Astrocyte (in vitro differentiated cells and primary cell): ENCODE data around the gene KIAA1217. TPM values are rescaled to one million over a fixed set of nuclear protein-coding genes. Genes with fewer than 3 reads are reported as not detected.
A peak's percentile ranks its signal among the peaks of the same experiment; 100 is the strongest.

Experiments used
- DNase-seq: peaks from one replicate; pipeline ENCODE4 v3.0.0-alpha.2; 2010; ENCODE audit warnings: low read depth
- FAIRE-seq: peaks from 2 replicates; lab custom pipeline; 2011; peaks lifted over from hg19 to GRCh38; lab: Jason Lieb, UNC
- H2AFZ ChIP-seq: 2 replicates; pipeline ENCODE4 v1.6.0; 2012; ENCODE audit warnings: low read depth, low read length, inconsistent platforms
- H3K27ac ChIP-seq: 2 replicates; pipeline ENCODE4 v1.5.1; 2011; ENCODE audit warnings: low read depth, low read length, inconsistent platforms
- H3K27me3 ChIP-seq: 2 replicates; pipeline ENCODE4 v1.6.0; 2011; ENCODE audit warnings: low read length, inconsistent platforms; ENCODE audit not compliant: insufficient read depth
- H3K36me3 ChIP-seq: 2 replicates; pipeline ENCODE4 v1.5.1; 2011; ENCODE audit warnings: low read length, inconsistent platforms; ENCODE audit not compliant: insufficient read depth
- H3K4me1 ChIP-seq: 2 replicates; pipeline ENCODE4 v1.5.1; 2011; ENCODE audit warnings: low read length, inconsistent platforms; ENCODE audit not compliant: insufficient read depth
- H3K4me2 ChIP-seq: 2 replicates; pipeline ENCODE4 v1.6.0; 2012; ENCODE audit warnings: low read length, inconsistent platforms
- H3K4me3 ChIP-seq: 2 replicates; pipeline ENCODE4 v1.5.1; 2011; ENCODE audit warnings: low read depth, mild to moderate bottlenecking, low read length, inconsistent platforms; ENCODE audit not compliant: insufficient read depth
- H3K79me2 ChIP-seq: 2 replicates; pipeline ENCODE4 v1.6.0; 2012; ENCODE audit warnings: mild to moderate bottlenecking, low read length, inconsistent platforms; ENCODE audit not compliant: insufficient read depth
- H3K9ac ChIP-seq: 2 replicates; pipeline ENCODE4 v1.6.0; 2012; ENCODE audit warnings: mild to moderate bottlenecking, low read length, inconsistent platforms
- H3K9me3 ChIP-seq: 2 replicates; pipeline ENCODE4 v1.5.1; 2012; ENCODE audit warnings: low read depth, mild to moderate bottlenecking, low read length, inconsistent platforms; ENCODE audit not compliant: insufficient read depth
- H4K20me1 ChIP-seq: 2 replicates; pipeline ENCODE4 v1.6.0; 2012; ENCODE audit warnings: low read length, inconsistent platforms; ENCODE audit not compliant: insufficient read depth
- H3K27ac Mint-ChIP-seq: one replicate; pipeline ENCODE4 v1.8.0; 2021; ENCODE audit warnings: mild to moderate bottlenecking, mixed read lengths; ENCODE audit not compliant: unreplicated experiment
- H3K27me3 Mint-ChIP-seq: one replicate; pipeline ENCODE4 v1.8.0; 2021; ENCODE audit warnings: low read depth, mixed read lengths; ENCODE audit not compliant: unreplicated experiment
- H3K36me3 Mint-ChIP-seq: one replicate; pipeline ENCODE4 v1.8.0; 2021; ENCODE audit warnings: low read depth, mixed read lengths; ENCODE audit not compliant: unreplicated experiment
- H3K4me1 Mint-ChIP-seq: one replicate; pipeline ENCODE4 v1.8.0; 2021; ENCODE audit warnings: low read depth, mixed read lengths; ENCODE audit not compliant: unreplicated experiment
- H3K4me3 Mint-ChIP-seq: one replicate; pipeline ENCODE4 v1.8.0; 2021; ENCODE audit warnings: mild to moderate bottlenecking, moderate library complexity, mixed read lengths; ENCODE audit not compliant: unreplicated experiment
- H3K9me3 Mint-ChIP-seq: one replicate; pipeline ENCODE4 v1.8.0; 2021; ENCODE audit warnings: mild to moderate bottlenecking, mixed read lengths; ENCODE audit not compliant: unreplicated experiment
- CTCF ChIP-seq: IDR thresholded peaks from 2 replicates; pipeline ENCODE4 v1.5.1; 2011; ENCODE audit warnings: low read depth, mild to moderate bottlenecking, inconsistent platforms, low read length, moderate library complexity; ENCODE audit not compliant: insufficient read depth
- EZH2 ChIP-seq: IDR thresholded peaks from 2 replicates; pipeline ENCODE4 v1.6.1; 2012; ENCODE audit warnings: mild to moderate bottlenecking, low read length, inconsistent platforms; ENCODE audit not compliant: insufficient read depth
- total RNA-seq: library from RNA; stranded (reverse); gene quantifications from 2 replicates; pipeline ENCODE4 v1.2.1, GENCODE V29; 2021

KIAA1217 gene
- total RNA-seq, 1 donor from 2014 or later = 31.8 TPM

- DNase-seq = no peak
- peaks cover 16% of the 10 kb centered on the region for H3K4me1 Mint-ChIP-seq
These were observed 344.2 kb downstream of the KIAA1217 start for GRCh38 chr10:24553051-24553612.

GRCh38 chr10:24554036-24554435, 345.1 kb downstream of the KIAA1217 start:
- Mint-ChIP-seq H3K4me3 (no peak overlapping the region), H3K27me3 (peaks cover 5% of the 10 kb centered on the region), H3K4me1 (peaks cover 16% of the 10 kb centered on the region), H3K36me3 (peaks cover 11% of the 10 kb centered on the region), H3K9me3 (peaks cover 2% of the 10 kb centered on the region), H3K27ac (no peak overlapping the region)
- no peak overlapping the region for H2AFZ ChIP-seq
- peaks cover 9% of the 10 kb centered on the region for H3K4me1 ChIP-seq
- H4K20me1 ChIP-seq = no peaks in the 10 kb centered on the region
- H3K9ac ChIP-seq = no peak overlapping the region
- no peaks in the 10 kb centered on the region for H3K9me3 ChIP-seq
- no peak overlapping the region for H3K27ac ChIP-seq
- H3K4me2 ChIP-seq = no peak overlapping the region
- DNase-seq (no peak), FAIRE-seq (no peak)
- no peak overlapping the region for H3K4me3 ChIP-seq
- no peaks in the 10 kb centered on the region for H3K79me2 ChIP-seq
- TF ChIP-seq EZH2 (no peak), CTCF (no peak)
- no peaks in the 10 kb centered on the region for H3K27me3 ChIP-seq
- no peaks in the 10 kb centered on the region for H3K36me3 ChIP-seq

More at GRCh38 chr10:24553051-24553612, 344.2 kb downstream of the KIAA1217 start:
- FAIRE-seq = no peak
- Histone ChIP-seq H3K27me3 (no peaks in the 10 kb centered on the region), H3K79me2 (no peaks in the 10 kb centered on the region), H3K4me3 (no peak overlapping the region), H2AFZ (no peak overlapping the region), H3K9me3 (no peaks in the 10 kb centered on the region), H4K20me1 (no peaks in the 10 kb centered on the region), H3K4me2 (no peak overlapping the region), H3K9ac (no peak overlapping the region), H3K27ac (no peak overlapping the region), H3K4me1 (peaks cover 9% of the 10 kb centered on the region), H3K36me3 (no peaks in the 10 kb centered on the region)
- peaks cover 2% of the 10 kb centered on the region for H3K9me3 Mint-ChIP-seq
- TF ChIP-seq CTCF (no peak), EZH2 (no peak)
- no peak overlapping the region for H3K27ac Mint-ChIP-seq
- peaks cover 11% of the 10 kb centered on the region for H3K36me3 Mint-ChIP-seq
- H3K27me3 Mint-ChIP-seq = peaks cover 3% of the 10 kb centered on the region
- H3K4me3 Mint-ChIP-seq = no peak overlapping the region

- H2AFZ ChIP-seq = no peak overlapping the region
- no peaks in the 10 kb centered on the region for H4K20me1 ChIP-seq
- H3K27ac ChIP-seq = no peak overlapping the region
- Mint-ChIP-seq H3K27ac (peak overlapping the region; percentile 73), H3K4me3 (no peak overlapping the region), H3K36me3 (no peaks in the 10 kb centered on the region), H3K9me3 (peaks cover 2% of the 10 kb centered on the region), H3K4me1 (peaks cover 16% of the 10 kb centered on the region), H3K27me3 (peaks cover 5% of the 10 kb centered on the region)
- no peak overlapping the region for H3K9ac ChIP-seq
- TF ChIP-seq CTCF = no peak
- no peak for TF ChIP-seq EZH2
- peaks cover 9% of the 10 kb centered on the region for H3K9me3 ChIP-seq
- peaks cover 9% of the 10 kb centered on the region for H3K4me1 ChIP-seq
- H3K79me2 ChIP-seq = no peaks in the 10 kb centered on the region
- peak overlapping the region; percentile 57 for H3K4me2 ChIP-seq
- DNase-seq = no peak
- no peak for FAIRE-seq
- H3K27me3 ChIP-seq = no peaks in the 10 kb centered on the region
- H3K36me3 ChIP-seq = no peaks in the 10 kb centered on the region
- no peak overlapping the region for H3K4me3 ChIP-seq
These were observed 347.3 kb downstream of the KIAA1217 start for GRCh38 chr10:24556126-24556749.
